ENCODE data around the gene TUBB.

- TF ChIP-seq POLR2A (IDR thresholded peaks at IDR 0.05): no peak
- peak in 3 of 7 experiments; percentile 44 to 80 (median 51) for TF ChIP-seq CTCF (IDR thresholded peaks at IDR 0.05)
Observed at GRCh38 chr6:30721198-30722024, 1.3 kb downstream of the TUBB start.

Measured in stomach (tissue), 4 donors.